DMS153 treated with DMSO at 0.1 percent for 48 hours (cell line): ENCODE results near the gene ATP2A1.
"Not testable (repeated sequence)": the region's sequence is repeated elsewhere in the genome, so short reads cannot be mapped to it uniquely, and the experiment has no call there.

Experiments used
- DNase-seq: peaks from one replicate; lab custom pipeline; 2025; ENCODE audit not compliant: unreplicated experiment; lab: John Stamatoyannopoulos, UW

Gene ATP2A1

DNA sequence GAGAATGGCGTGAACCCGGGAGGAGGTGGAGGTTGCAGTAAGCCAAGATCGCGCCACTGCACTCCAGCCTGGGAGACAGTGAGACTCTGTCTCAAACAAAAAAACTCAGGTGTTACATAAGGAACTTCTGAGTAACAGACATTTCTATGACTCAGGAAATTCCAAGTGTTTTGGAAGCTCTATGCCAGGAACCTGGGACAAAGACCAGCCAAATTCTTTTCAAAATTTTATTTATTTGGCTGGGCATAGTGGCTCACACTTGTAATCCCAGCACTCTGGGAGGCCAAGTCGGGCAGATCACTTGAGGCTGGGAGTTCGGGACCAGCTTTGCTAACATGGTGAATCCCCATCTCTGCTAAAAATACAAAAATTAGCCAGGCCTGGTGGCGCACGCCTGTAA, 19.9 kb upstream of the ATP2A1 start:
- DNase-seq = no peak

DNA sequence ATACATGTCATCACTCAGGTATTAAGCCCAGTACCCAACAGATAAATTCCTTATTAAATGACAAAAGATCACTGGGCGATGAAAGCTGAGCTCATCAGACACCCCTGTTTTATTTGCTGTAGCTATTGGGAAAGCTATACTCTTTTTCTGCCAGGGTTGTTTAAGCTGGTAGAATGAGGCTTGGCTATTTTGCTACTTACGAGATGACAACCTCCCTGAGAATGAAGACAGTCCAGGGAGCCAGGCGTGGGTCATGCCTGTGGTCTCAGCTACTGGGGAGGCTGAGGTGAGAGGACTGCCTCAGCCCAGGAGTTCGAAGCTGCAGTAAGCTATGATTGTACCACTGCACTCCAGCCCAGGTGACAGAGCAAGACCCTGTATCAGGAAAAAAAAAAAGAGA, 19.0 kb upstream of the ATP2A1 start:
- no peak for DNase-seq

DNA sequence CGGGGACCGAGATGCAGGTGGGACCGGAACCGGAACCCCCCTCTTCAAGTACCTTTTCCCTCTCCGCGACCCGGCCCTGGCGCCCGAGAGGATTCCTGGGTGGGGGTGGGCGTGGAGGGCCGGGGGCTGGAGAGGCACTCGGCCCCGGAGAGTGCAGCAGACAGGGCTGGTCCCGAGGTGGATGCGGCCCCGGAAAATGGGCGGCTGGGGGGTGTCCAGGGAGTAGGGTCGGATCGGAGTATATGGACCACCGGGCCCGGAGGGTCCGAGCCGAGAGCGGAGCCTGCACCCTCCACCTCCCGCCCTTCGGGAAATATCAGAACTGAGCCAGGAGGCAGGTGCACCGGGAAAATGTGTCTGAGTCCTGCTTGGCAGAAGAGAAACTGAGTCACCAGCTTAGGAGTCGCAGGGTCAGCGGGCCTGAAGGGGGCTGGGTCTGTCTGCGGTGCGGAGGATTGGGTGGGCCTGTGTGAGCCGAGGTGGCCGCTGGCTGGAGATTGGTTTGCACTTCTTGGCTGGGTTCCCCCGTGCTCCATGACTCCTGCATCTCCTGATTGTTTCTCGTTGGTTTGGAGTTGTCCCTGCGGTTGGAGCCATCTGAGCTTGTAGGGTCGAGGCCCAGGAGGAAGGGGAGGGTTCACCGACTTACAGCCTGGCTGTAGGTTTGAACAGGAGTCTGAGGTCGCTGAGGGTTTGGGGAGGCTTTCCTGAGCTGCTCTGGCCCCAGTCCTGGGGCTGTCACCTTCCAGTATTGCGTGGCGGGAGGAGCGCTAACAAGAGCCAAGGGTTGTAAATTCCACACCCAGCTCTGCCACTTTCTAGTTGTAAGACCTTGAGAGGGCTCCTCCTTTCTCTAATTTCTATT, 14.1 kb upstream of the ATP2A1 start:
- no peak for DNase-seq

DNA sequence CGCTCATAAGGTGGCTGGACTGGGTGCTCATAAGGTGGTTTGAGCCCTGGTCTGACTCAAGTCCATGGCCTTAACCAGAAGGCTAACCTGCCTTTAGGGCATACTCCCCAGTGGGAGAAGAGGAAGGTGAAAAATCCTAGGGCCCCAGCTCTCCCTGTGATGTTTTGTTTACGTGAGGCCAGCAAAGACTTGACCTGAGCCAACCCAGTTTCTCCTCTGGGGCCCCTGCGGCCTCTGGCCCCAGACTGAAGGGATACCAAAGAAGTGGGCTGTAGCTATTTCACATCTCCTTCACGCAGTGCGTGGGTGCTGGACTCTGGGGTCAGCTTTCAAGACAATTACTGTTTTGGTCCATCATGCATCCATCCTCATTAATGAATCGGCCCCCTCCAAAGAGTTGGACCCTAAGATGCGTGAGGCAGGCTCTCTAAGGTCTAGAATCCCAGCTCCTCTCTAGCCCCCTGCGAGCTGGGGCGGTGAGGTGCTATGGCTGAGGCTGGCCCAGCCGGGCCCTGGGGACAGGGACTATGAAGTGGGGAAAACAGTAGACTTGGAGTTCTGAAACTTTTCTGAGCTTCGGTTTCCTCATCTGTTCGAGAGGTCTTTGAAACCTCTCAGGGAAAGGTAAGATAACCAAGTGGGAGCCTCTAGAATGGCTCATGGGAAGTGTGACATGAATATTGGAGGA, 13.1 kb upstream of the ATP2A1 start:
- DNase-seq = no peak

DNA sequence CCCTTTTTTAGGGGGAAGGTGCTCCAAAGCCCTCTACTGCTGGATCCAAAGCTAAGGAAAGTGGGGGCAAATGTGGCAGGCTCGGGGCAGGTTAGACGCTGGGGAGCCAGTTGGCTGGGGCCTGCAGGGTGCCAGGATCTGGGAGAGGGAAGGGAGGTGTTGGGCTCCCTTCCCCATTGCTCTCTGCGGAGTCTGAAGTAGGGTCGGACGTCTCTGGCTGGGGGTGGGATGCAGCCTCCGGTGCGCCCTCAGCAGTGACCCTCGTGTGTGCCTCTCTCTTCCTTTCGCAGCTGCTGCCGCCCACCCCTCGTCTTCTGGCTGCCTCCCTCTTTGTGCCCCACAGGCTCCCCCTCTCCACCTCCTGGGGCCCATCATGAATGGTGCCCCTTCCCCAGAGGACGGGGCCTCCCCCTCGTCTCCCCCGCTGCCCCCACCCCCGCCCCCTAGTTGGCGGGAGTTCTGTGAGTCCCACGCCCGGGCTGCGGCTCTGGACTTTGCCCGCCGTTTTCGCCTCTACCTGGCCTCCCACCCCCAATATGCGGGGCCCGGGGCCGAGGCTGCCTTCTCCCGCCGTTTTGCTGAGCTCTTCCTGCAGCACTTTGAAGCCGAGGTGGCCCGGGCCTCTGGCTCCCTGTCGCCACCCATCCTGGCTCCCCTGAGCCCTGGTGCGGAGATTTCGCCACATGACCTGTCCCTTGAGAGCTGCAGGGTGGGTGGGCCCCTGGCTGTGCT, 12.4 kb upstream of the ATP2A1 start:
- no peak for DNase-seq

DNA sequence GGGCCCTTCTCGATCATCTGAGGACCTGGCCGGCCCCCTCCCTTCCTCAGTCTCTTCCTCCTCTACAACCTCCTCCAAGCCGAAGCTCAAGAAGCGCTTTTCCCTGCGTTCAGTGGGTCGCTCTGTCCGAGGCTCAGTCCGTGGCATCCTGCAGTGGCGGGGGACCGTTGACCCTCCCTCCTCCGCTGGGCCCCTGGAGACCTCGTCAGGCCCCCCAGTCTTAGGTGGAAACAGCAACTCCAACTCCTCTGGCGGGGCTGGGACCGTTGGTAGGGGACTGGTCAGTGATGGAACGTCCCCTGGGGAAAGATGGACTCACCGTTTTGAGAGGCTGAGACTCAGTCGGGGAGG, 11.9 kb upstream of the ATP2A1 start:
- no peak for DNase-seq

DNA sequence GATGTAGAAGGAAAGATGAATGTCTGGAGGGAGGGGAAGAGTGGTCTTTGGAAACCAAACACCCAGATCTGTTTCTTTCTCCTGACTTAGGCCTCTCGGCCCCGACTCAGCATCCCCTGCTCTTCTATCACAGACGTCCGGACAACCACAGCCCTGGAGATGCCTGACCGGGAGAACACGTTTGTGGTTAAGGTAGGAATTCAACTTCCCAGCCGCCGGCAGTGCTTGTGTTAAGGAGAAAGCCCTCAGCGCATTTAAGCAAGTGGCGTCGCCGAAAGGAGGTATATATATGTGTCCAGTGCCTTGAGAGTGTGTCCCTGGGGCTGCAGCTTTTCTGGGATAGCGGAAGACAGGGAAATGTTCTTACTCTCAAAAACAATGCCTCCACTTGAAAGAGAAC, 11.0 kb upstream of the ATP2A1 start:
- no peak for DNase-seq

DNA sequence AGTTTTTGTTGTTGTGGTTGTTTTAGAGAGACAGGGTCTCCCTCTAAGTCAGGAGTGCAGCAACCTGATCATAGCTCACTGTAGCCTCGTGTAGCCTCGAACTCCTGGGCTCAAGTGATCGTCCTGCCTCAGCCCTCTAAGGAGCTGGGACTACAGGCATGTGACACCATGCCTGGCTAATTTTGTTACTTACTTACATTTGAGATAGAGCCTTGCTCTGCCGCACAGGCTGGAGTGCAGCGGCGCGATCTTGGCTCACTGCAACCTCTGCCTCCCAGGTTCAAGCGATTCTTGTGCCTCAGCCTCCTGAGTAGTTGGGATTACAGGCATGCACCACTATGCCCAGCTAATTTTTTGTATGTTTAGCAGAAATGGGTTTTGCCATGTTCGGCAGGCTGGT, 10.6 kb upstream of the ATP2A1 start:
- not testable (repeated sequence) for DNase-seq

DNA sequence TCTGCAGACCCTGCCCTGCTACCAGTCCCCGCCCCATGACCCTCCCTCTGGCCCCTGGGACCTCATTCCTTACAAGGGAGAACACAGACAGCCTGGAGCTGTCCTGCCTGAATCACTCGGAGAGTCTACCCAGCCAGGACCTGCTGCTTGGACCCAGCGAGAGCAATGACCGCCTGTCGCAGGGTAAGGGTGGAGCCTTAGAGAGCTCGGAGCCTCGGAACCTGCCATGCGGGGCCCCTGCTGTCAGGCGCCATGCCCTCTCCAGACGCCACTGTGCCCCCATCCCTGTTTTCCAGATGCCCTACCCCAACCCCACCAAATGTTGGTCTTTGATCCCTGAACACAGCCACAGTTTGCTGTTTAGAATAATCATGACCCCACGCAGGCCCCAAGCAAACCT, 9.1 kb upstream of the ATP2A1 start:
- no peak for DNase-seq

DNA sequence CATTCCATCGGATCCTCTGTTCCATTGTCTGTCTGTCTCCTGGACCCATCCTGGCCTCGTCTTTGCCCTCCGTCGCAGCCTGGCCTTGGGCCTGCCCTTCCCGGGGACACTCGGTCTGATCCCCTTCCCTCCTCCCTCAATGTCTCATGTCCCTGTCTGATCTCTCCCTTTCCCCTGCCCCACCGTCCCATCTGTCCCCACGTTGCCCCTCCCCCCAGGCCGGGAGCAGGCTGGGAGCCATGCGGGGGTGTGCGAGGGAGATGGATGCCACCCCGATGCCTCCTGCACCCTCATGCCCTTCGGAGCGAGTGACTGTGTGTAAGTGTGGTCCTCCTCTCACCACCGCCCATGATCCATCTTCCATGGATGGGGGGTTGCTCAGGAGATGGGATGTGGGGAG, 5.3 kb upstream of the ATP2A1 start:
- no peak for DNase-seq

DNA sequence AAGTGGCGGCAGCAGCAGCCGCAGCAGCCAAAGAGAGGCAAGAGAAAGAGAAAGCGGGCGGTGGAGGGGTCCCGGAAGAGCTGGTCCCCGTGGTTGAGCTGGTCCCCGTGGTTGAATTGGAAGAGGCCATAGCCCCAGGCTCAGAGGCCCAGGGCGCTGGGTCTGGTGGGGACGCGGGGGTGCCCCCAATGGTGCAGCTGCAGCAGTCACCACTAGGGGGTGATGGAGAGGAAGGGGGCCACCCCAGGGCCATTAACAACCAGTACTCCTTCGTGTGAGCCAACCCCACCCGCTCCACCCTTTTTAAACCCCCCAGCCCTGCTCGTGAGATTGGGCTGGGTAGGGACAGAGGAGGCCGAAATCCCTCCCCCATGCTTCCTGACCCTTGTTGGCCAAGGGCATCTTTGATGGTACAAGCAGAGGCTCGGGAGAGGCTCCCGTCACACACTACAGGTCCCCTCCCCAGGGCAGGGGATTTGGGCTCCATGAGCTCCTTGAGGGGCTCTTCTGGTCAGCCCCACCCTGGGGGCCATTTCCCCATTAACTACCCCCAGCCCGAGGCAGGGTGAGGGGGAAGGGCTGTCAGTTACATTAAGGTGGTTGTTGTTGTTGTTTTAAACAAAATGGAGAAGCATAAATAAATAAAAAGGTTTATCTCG, 4.6 kb upstream of the ATP2A1 start:
- no peak for DNase-seq

DNA sequence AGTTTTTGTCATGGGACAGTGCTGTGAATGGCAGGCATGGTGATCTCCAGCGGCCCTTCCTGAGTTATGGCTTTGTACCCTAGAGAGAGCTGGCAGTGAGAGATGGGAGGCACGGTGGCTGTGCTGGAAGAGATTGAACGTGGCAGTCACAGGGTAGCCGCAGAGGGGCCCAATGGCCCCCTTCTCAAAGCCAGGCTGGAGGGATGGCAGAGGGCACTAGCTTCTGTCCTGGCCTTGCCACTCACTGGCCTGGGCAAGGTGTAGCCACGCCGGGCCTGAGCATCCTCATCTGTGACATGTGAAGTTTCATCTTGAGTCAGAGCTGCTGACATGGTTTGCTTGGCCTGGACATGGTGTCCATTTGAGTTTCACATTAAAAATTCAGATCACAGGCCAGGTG, 3.9 kb upstream of the ATP2A1 start:
- no peak for DNase-seq

DNA sequence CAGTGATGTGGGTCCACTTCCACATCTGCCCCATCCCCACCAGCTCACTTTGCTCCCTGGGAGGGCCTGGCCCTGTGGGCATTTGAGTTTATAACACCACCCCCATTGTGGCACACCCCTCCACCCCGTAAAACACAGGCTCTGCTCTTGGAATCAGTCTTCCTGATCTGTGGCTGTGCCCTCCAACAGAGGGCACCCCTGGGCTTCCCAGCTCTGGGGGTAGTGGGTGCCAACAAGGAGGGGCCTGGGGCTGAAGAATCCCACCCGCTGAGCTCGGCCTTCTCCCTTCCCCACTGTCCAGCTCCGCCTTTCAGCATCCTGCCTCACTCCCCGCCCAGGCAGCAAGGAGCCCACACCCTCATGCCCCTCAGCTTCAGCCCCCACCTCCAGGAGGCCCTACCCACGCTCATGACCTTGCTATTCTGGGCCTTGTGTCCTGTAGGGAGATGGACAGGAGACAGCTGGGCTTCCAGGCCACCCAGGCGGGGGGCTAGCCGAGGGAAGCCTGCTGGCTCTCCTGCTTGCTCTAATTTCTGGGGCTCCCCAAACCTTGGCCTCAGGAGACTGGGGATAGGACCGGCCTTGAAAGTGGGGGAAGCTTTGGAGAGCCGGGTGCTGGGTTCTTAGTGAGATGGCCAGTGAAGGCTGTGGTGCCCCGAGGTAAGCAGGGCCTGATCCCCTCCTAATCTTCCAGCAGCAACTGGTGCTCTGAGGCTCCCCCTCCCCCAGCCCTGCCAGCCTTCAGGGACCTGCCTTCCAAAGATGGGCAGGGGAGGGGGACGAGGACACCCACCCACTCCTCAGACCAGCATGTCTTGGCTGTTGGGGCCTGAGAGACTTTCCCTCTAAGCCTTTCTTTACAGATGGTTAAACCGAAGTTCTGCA, 2.9 kb upstream of the ATP2A1 start:
- no peak for DNase-seq

DNA sequence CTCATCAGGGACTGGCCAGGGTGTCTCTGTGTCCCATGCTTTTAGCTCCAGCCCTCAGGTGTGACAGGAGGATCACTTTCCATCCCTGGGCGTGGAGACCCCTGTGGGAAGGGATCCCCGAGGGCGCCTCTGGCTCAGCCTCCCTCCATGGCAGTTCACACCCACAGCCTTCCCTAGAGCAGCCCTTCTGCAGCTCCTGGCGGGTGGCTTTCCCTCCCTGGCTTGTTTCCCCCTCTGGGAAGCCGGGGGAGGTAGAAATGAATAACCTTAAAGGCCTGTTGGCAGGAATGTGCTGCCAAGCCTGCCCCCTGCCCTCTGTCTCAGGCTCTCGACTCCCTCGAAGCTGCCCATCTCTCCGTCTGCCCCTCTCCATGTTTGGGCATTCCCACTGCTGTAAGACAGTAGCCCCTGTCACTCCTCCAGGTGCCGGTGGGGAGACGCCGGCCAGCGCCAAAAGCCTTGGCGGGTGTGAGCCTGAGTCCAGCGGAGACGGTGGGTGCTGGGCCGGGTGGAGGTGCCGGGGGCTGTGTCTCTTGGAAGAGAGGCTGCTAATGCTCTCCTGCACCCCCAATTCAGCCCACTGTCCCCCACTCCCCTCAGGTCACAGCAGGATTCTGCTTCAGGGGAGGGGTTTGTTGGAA, 2.1 kb upstream of the ATP2A1 start:
- DNase-seq = no peak

DNA sequence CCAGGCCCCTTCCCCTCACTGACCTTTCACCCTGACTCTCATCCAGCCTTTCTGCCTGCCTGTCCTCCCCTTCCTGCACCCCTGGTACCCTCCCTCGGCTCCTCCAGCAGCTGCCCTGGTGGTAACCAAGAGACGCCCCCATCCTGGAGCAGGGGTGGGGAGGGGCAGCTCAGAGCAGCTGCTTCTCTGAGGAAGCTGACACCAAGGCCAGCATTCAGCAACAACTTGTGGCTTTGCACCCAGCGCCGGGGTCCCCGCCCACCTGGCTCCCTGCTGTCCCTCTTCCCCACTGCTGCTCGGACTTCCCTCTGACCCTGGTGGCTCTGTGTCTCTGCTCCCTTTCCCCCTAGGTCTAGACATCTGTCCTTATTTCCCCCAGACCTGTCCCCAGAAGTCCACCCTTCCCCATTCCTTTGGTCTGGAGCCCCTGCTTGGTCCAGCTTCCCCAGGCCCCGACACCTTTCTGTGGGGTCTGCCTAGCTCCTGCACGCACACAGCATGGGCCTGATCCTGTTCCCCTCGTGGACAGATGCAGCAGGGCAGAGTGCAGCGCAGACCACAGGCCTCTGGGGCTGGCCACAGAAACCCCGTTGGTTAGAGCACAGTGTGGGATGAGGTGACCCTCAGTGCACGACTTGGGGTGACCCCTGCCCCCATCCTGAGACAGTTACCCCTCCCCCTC, 1.2 kb upstream of the ATP2A1 start:
- DNase-seq = no peak

DNA sequence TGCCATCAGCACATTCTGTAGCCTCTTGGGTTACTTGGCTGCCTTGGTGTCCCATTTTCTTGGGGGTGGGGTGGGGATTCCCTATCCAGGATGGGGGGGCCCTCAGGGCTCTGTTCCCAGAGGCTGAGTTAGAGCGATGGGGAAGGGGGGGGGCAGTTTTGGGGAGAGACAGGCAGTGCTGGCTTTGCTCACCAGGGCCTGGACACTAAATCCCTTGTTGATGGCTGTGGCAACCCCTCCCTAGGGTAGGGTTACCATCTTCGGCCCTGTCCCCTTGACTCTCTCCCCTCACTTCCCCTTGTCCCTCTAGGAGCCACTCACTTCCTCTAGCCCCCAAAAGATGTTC, 660 bp upstream of the ATP2A1 start:
- DNase-seq = no peak

DNA sequence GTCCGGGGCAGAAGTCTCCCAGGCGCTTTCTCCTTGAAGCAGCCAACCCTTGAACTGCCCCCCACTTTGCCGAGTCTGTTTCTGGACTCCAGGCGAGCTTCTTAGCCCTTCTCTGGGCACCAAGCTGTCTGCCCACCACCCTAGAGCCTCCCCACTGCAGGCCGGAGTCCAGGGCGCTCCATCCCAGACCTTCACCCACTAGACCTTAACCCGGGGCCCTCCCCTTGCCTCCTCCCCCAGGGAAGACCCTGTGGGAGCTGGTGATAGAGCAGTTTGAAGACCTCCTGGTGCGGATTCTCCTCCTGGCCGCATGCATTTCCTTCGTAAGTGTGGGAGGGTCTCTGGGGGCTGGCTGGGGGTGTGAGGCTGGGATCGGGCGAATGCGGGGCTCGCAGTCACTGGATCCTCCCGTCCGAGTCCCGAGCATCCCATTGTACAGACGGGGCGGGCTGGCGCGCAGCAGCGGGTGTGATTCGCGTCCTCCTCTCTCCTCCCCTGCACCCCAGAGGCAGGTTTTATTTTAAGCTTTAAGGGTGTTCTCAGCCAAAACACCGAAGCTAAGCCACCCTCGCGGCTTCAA, 1.1 kb downstream of the ATP2A1 start:
- peak; percentile 47 for DNase-seq

DNA sequence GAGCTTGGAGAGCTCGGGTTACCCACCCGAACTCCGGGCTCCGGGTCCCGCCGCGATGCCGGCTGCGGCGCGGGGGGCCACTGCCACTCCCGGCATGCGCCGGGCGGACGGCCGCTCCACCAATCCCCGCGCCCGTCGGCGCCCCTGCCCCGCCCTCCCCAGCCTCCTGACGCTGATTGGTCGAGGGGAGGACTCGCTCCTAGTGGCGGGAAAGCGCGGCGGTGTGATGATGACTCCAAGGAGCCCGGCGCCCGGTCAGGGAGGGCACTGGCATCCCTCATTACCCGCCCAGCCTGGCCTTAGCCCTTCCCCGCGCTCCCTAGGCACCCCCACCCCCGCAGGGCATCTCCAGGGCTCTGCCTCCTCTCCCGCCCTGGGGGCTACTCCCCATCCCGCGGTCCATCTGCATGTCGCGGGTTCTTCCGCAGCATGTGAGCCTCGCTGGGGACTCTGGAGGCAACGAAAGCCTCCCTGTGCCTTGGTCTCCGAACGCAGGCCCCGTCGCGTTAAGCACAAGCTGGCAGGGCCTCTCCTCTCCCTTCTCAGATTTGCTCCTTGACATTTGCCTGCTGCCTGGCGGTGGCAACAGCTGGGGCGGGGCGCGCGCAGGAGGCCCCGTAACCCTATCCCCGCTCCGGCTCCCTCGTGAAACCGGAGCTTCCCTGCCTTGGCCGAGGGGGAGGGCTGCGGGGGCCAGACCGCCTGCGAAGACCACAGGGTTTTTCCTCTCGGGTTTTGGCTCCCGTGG, 1.7 kb downstream of the ATP2A1 start:
- peak; percentile 56 for DNase-seq

DNA sequence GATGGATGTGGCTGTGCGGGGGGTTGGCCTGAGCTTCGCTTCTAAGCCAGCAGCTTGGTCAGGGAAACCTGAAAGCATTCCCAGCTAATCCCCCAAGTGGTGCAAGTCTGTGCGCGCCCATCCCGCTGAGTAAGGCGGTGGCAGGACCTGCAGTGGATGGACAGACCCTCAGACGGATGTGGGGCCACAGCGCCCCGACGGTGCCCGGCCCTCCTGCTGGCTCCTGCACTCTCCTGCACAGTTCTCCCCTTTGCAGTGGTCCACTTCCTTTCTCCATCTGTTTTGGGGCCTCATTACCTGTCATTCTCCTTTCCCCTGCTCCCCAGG, 2.3 kb downstream of the ATP2A1 start:
- DNase-seq = no peak
